Measurements from ENCODE around the gene SPEG.

SPEG gene

DNA sequence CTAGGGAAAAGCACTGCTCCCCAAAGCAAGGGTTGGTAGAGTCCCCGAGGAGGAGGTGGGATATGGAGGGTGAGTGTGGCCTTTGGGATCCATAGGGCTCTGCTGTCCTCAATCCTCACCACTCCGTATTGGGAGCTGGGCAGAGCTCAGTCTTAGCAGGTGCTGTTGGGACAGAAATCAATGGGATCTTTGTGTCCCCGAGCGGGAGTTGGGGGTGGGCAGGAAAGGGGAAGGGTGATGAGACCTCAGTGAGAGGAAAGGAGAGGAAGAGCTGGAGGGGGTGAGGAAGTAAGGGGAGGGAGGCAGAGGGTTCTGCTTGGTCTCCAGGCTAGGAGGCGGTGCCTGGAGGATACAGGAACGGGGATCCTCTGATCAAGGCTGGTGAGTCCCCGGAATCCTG lies 82.2 kb downstream of the SPEG start:
- TF ChIP-seq CREB1 (IDR thresholded peaks at IDR 0.05; ENCODE audit: low read depth) (no peak), TEAD4 (IDR thresholded peaks at IDR 0.05) (no peak), TCF12 (IDR thresholded peaks at IDR 0.05; ENCODE audit: low read depth) (no peak), EGR1 (IDR thresholded peaks at IDR 0.05) (no peak), TAF1 (IDR thresholded peaks at IDR 0.05; ENCODE audit: low read depth) (no peak), NFIC (IDR thresholded peaks at IDR 0.05) (no peak), YY1 (IDR thresholded peaks at IDR 0.05; ENCODE audit: low read depth) (no peak), EP300 (IDR thresholded peaks at IDR 0.05; ENCODE audit: borderline replicate concordance) (no peak), FOXM1 (IDR thresholded peaks at IDR 0.05; ENCODE audit: borderline replicate concordance, low read depth) (no peak), CEBPB (IDR thresholded peaks at IDR 0.05) (no peak)
- TF ChIP-seq, protein P1, sequence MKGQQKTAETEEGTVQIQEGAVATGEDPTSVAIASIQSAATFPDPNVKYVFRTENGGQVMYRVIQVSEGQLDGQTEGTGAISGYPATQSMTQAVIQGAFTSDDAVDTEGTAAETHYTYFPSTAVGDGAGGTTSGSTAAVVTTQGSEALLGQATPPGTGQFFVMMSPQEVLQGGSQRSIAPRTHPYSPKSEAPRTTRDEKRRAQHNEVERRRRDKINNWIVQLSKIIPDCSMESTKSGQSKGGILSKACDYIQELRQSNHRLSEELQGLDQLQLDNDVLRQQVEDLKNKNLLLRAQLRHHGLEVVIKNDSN (IDR thresholded peaks at IDR 0.05): no peak
- TF ChIP-seq, protein P2, sequence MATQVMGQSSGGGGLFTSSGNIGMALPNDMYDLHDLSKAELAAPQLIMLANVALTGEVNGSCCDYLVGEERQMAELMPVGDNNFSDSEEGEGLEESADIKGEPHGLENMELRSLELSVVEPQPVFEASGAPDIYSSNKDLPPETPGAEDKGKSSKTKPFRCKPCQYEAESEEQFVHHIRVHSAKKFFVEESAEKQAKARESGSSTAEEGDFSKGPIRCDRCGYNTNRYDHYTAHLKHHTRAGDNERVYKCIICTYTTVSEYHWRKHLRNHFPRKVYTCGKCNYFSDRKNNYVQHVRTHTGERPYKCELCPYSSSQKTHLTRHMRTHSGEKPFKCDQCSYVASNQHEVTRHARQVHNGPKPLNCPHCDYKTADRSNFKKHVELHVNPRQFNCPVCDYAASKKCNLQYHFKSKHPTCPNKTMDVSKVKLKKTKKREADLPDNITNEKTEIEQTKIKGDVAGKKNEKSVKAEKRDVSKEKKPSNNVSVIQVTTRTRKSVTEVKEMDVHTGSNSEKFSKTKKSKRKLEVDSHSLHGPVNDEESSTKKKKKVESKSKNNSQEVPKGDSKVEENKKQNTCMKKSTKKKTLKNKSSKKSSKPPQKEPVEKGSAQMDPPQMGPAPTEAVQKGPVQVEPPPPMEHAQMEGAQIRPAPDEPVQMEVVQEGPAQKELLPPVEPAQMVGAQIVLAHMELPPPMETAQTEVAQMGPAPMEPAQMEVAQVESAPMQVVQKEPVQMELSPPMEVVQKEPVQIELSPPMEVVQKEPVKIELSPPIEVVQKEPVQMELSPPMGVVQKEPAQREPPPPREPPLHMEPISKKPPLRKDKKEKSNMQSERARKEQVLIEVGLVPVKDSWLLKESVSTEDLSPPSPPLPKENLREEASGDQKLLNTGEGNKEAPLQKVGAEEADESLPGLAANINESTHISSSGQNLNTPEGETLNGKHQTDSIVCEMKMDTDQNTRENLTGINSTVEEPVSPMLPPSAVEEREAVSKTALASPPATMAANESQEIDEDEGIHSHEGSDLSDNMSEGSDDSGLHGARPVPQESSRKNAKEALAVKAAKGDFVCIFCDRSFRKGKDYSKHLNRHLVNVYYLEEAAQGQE (IDR thresholded peaks at IDR 0.05; ENCODE audit: low read depth): no peak
- TF ChIP-seq, protein P3, sequence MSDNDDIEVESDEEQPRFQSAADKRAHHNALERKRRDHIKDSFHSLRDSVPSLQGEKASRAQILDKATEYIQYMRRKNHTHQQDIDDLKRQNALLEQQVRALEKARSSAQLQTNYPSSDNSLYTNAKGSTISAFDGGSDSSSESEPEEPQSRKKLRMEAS (IDR thresholded peaks at IDR 0.05): no peak

DNA sequence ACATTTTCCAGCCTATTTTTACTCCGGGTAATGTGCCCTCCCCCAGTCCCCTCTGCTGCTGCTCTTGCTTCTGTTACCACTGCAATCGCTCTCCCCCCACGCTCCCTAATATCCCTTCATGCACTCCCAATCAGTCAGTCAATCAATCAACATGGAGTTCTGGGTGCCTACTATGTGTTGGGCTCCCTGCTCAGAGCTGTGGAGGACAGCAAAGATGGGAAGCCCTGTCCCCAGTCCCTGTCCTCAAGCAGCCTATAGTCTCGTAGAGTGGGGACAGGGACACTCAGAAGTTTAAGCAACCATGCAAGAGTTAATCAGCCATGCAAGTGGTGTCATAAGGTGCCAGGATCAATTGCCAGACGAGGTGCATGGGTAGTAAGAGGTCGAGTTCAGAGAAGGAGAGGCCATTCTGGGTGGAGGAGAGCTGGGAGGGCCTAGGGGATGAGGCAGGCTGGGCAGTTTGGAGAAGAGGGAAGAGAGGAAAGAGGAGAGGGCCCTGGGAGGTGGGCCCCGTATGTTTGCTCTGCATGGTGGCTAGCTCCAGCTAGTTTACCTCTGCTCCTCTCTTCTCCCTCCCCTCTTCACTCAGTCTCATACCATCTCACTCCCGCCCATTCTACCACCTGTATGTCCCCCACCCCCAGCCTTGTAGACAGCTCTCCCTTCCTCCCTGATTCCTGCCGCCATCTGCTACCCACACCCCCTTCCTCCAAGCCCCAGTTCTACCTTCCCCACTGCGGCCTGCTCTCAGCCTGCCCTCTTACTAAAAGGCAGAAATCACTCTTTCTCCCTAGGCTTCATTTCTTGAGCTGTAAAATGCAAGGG lies 83.5 kb downstream of the SPEG start:
- TF ChIP-seq EGR1 (IDR thresholded peaks at IDR 0.05) (no peak), FOXM1 (IDR thresholded peaks at IDR 0.05; ENCODE audit: borderline replicate concordance, low read depth) (no peak), TEAD4 (IDR thresholded peaks at IDR 0.05) (no peak), CREB1 (IDR thresholded peaks at IDR 0.05; ENCODE audit: low read depth) (no peak), NFIC (IDR thresholded peaks at IDR 0.05) (no peak), EP300 (IDR thresholded peaks at IDR 0.05; ENCODE audit: borderline replicate concordance) (no peak), TAF1 (IDR thresholded peaks at IDR 0.05; ENCODE audit: low read depth) (no peak), CEBPB (IDR thresholded peaks at IDR 0.05) (no peak)
- TF ChIP-seq, protein P2 (IDR thresholded peaks at IDR 0.05; ENCODE audit: low read depth): no peak
- TF ChIP-seq, protein P1 (IDR thresholded peaks at IDR 0.05): no peak
- TF ChIP-seq, protein P3 (IDR thresholded peaks at IDR 0.05): no peak

DNA sequence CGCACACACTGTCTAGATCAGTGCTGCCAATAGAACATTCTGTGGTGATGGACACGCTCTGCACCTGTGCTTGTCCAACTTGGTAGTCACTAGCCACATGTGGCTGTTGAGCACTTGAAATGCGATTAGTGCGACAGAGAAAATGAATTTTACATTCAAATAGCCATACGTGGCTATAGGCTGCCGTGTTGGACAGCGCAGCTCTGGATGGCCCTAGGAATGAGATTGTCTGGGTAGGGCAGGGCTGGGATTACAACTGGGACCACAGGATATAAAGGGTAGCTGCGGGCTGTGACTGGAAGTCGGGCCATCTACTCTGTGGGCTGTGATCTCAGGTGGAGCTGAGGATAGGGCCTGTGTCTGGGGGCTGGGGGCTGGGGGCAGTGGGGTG lies 84.9 kb downstream of the SPEG start:
- no peak for TF ChIP-seq CEBPB (IDR thresholded peaks at IDR 0.05)
- TF ChIP-seq, protein P2 (IDR thresholded peaks at IDR 0.05; ENCODE audit: low read depth): peak; percentile 35; the same call in 1 of the 2 replicates

DNA sequence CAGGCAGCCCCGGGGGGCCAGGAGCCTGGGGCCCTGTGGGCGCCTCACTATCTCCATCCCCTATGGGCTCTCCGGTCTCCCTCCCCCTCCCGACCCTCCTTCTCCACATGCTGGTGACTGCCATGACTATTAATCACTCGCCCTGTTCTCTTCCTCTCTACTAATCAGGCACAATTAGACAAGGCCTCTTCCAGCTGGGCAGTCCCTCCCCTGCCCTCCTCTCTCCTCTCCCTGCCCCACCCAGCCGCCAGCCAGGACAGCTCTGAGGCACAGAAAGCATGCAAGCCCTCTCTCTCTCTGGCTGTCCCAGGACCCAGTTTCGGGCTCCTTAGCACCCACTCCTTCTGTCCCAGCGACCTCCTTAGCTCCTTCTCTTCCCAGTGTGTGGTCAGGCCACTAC lies 85.4 kb downstream of the SPEG start:
- no peak for TF ChIP-seq FOXM1 (IDR thresholded peaks at IDR 0.05; ENCODE audit: borderline replicate concordance, low read depth)
- no peak for TF ChIP-seq ZBTB7A (IDR thresholded peaks at IDR 0.05; ENCODE audit: low read depth)
- TF ChIP-seq NFIC (IDR thresholded peaks at IDR 0.05): no peak
- TF ChIP-seq CREB1 (IDR thresholded peaks at IDR 0.05; ENCODE audit: low read depth): no peak
- TF ChIP-seq EGR1 (IDR thresholded peaks at IDR 0.05): no peak
- TF ChIP-seq, protein P2 (IDR thresholded peaks at IDR 0.05; ENCODE audit: low read depth): no peak
- TF ChIP-seq, protein P1 (IDR thresholded peaks at IDR 0.05): no peak
- TF ChIP-seq CEBPB (IDR thresholded peaks at IDR 0.05): no peak
- TF ChIP-seq, protein P3 (IDR thresholded peaks at IDR 0.05): no peak
- TF ChIP-seq TAF1 (IDR thresholded peaks at IDR 0.05; ENCODE audit: low read depth): no peak
- TF ChIP-seq TEAD4 (IDR thresholded peaks at IDR 0.05): no peak
- no peak for TF ChIP-seq TCF12 (IDR thresholded peaks at IDR 0.05; ENCODE audit: low read depth)
- TF ChIP-seq EP300 (IDR thresholded peaks at IDR 0.05; ENCODE audit: borderline replicate concordance): no peak
- no peak for TF ChIP-seq RAD21 (IDR thresholded peaks at IDR 0.05; ENCODE audit: low read depth)
- no peak for TF ChIP-seq YY1 (IDR thresholded peaks at IDR 0.05; ENCODE audit: low read depth)
